Measurements from ENCODE around the gene NSFL1C.

NSFL1C gene

DNA sequence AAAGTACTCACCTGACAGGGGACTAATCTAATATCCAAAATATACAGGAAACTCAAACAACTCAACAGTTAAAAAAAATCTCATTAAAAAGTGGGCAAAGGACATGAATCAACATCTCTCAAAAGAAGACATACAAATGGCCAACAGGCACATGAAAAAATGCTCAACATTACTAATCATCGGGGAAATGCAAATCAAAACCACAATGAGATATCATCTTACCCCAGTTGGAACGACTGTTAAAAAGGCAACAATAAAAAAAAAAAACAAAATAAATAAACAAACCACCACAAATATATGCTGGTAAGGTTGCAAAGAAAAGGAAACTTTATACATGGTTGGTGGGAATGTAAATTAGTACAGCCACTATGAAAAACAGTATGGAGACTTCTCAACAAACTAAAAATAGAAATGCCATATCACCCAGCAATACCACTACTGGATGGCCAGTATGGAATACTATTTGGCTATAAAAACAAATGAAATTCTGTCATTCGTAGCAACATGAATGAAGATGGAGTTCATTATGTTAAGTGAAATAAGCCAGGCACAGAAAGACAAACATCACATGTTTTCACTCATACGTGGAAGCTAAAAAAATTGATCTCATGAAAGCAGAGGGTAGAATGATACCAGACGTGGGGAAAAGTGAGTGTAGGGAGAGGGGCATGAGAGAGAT, 17.9 kb upstream of the NSFL1C start:
- no peak for DNase-seq

DNA sequence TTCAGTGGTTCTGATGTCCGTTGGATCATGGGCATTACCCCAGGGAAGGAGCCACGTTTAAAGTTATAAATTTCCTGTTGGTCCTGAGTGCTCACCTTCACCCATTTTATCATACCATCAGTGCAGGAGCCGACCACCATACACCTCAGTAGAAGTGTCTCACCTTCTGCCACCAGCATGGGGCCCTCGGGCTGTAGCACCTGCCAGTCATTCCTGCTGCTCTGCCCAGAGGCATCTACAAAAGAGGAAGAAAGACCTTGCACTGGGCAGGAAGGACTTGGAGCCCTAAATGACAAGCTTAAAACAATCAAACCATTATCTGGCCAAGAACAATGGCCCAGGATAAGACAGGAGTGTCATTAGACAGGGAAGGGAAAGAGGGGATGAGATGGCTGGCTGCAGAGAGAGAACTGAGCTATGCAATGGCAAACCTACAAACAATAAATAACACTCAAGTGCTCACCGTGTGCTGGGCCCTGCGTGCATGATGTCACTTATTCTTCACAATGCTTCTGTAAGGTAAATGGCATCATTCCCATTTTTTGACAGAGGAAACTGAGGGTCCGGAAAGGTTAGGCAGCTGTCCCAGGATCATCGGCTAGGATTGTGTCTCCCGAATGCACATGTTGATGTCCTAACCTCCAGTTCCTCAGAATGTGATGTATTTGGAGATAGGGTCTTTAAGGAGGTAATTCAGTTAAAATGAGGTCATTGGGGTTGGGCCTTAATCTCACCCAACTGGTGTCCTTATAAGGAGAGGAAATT, 13.4 kb upstream of the NSFL1C start:
- no peak for DNase-seq

DNA sequence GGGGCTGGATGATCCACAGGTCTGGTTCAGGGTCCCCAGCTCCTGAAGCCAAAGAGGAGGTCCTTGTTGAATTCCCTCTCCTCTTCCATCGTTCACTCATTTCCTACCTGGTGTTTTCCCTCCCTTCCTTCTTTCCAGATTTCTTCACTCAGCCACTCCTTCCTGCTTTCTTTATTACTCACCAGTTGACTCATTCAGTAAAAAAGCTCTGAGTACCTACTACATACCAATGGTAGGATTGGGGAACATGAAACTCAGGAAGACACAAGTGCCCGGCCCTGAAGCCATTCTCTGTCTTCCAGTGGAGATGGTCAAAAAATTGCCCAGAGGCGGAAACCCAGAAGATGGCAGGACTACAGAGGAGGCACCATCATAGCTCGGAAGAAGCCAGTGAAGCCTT, 11.9 kb upstream of the NSFL1C start:
- no peak for DNase-seq

DNA sequence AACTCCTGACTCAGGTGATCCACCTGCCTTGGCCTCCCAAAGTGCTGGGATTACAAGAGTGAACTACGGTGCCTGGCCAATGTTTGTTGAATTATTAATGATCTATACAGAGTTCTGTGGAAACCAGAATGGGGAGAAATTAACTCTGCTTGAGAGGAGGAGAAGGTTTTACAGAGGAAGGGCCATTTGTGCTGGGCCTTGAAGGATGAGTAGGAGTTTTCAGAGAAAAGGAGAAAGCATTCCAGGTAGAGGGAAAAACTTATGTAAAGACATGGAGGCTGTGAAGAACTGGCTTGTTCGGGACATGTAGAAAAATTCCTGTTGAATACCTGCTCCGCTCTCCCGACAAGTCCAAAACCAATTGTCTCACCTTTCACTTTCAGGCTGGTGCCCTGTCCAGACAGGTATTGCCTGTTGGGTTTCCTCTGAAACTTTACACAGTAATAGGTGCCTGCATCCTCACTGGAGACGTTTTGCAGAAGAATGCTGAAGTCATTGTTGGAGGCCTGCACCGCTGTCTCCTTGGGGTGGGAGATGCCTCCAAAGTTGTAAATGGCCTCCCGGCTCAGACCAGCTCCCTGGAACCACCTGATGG, 11.3 kb upstream of the NSFL1C start:
- DNase-seq, result no peak

DNA sequence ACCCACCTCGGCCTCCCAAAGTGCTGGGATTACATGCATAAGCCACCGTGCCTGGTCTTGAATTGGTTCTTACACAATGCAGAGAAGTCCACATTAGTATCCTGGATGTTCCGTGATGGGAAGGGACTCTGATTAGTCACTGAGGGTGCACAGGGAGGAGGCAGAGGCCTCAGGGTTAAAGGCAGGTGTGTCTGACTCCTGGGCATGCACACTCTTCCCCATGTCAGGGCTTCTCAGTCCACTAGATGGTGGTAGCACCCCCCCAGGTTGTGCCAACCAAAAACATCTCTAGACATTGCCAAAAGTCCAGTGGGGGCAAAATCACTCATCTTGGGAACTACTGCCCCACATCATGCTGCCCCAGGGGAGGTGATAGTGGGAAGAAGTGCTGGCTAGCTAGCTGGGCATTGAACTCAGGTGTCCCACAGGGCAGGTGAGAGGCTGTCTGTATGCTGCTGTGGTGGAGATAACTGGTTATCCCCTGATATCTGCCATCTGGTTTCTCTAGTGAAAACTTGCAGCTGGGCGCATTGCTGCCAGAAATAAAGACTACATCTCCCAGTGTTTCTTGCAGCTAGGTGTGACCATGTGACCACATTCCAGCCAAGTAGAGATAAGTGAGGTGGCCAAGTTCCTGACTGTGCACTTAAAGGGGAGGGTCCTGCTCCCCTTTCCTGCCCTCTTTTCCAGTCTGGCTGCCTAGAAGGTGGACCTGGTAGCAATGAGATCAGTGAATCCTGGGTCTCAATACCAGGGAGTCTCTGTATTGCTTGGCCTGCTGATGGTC, 8.4 kb upstream of the NSFL1C start:
- DNase-seq, result no peak

DNA sequence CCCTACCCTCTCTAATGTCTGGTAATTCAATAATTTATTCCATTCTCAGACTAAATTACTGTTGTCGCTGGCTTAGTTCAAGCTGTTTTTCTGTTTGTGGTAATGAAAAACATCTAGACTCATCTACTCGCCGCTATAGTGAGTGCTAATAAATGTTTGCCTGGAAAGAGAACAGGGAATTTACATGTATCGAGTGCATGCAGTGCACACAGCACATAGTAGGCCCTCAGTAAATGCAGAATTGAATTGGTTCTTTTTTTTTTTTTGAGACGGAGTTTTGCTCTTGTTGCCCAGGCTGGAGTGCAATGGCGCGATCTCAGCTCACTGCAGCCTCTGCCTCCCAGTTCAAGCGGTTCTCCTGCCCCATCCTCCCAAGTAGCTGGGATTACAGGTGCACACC, 7.7 kb upstream of the NSFL1C start:
- DNase-seq, result no peak

DNA sequence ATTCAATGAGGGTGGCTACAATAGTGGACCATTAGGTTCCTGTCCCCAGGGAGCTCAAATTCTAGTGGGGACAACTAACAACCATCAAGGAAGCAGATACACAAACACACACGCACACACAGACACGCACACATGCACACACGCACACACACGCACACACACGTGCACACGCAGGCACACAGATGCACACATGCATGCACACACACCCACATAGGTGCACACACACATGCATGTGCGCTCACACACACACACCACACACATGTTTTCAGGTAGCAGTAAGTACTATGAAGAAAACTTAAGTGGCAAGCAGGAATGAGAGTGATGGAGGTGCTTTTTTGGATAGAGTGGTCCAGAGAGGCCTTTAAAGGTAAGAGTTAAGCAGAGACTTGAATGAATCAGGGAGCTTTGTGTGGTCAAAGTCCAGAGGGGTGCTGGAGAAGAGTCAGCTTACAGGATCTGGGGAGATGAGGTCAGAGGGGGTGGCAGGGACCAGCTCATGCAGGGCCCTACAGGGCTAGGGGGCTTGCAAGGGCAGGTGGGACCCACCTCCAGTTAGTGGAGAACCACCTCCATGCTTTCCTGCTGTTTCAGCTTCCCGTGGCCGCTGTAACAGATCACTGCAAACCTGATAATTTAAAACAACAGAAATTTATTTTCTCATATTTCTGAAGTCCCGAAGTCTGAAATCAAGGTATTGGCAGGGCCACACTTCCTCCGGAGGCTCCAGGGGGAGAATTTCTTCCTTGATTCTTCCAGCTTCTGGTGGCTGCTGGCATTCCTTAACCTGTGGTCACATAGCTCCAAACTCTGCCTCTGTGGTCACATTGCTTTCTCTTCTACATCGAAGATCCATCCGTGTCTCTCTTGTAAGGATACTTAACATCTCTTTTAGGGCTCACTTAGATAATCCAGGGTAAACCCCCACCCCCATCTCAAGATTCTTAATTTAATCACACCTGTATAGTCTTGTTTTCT, 6.9 kb upstream of the NSFL1C start:
- DNase-seq, result no peak

DNA sequence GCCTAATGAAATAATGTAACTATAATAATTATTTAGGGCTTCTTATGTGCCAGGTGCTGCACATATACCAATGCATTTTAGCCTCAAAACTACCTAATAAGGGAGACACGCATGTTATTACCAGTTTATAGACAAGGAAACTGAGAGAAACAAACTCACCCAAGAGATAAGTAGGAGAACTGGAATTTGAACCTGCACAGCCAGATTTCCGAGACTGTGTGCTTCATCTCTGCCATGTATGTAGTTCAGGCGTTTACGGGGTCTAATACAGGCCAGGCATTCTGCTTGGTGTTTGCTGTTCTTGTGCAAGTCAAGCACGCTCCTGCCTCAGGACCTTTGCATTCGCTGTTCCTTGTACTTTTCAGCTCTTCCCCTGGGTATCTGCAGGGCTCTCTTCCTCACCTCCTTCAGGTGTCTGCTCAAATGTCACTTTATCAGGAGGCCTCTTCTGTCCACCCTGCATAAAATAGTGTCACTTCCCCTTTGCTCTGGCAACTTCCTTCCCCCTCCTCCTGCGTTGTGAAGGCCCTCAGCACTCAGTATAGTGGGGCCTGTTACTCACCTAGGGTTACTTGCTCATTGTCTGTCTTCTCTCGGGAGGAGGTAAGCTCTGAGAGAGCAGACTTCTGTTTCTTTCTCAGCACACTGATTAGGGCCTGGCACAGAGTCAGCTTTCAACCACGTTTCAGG, 6.1 kb upstream of the NSFL1C start:
- no peak for DNase-seq

DNA sequence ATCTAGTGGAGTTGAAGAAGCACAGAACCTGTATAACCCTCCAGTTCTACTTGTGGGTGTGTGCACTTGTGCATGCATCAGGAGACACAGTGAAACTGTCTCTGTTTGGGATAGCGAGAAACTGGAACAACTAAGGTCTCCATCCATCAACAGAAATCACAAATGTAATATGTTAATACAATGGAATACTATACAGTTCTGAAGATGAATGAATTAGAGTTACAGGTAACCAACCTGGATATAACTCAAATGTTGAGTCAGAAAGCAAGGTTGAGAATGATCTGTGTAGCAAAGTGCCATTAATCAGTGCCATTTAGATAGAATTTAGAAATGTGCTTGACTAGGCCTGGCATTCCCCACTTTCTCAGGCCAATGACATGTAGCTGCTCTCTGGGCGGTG, 4.6 kb upstream of the NSFL1C start:
- no peak for DNase-seq

DNA sequence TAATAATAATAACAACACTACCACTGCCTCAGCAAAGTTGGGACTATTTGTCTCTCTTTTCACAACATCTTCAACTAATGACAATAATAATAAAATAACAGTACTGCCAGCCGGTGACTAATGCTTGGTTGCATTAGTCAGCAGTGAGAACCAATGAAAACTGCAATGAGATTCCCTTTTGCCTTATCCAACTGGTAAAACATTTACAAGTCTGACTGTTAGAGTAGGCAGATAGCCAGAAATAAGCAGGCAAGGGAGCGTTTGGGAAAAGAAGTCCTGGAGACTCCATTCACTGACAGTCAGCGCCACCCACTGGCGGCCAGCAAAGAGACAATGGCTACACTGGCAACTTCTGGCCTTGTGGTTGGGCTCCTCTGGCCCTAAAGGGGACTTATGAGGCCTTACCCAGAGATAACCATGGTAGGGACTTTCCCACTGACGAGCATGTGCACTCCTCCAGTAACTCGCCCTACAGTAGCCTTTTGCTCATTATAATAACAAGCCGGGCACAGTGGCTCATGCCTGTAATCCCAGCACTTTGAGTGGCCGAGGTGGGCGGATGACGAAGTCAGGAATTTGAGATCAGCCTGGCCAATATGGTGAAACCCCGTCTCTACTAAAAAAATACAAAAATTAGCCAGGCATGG, 3.4 kb upstream of the NSFL1C start:
- DNase-seq, result no peak

DNA sequence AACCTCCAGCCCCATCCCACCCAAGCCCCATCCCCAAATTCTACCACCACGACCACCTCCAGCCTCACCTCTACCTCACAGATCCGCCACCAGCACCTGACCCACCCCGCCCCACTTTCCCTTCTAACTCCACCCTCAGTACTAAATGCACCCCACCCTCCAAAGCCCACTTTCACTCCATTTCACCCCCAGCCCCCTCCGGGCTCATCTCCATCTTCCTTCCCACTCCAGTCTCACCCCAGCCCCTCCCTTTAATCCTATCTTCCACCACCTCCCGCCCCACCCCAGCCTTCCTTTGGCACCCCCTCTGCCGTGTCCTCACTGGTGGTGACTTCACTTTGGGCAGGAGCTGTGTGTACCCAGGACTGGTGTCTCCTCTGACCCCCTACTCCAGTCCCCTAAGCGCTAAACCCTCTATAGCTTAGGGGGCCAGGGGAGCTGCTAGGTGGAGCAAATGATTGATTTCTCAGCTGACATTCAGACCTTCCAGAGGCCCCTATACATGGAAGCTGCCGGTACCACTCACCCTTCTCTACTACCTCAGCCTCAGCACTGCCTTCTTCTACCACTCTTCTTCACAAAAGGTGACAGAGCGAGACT, 2.8 kb upstream of the NSFL1C start:
- no peak for DNase-seq

DNA sequence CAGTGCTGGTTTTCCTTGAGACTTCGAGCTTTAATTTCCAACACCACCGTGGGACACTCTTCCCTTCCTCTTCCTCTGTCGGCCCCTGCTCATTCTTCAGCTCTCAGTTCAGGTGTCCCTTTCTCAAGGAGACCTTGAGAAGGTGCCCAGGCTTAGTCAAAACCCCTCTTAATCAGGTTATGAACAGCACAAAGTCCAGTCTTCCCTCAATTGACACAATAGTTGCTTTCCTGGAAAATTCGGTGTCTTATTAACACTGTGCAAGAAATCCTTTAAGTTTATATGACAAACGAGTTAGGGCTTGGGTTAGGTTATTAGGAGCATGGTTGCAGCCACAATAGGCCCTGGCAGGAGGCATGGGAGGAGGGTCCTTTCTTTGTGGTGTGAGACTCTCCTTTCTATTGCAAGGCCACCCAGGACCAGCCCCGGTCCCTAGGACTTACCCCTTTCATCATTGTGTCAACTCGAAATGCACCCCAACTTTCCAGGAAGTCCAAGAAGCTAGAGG, 1.5 kb upstream of the NSFL1C start:
- no peak for DNase-seq

DNA sequence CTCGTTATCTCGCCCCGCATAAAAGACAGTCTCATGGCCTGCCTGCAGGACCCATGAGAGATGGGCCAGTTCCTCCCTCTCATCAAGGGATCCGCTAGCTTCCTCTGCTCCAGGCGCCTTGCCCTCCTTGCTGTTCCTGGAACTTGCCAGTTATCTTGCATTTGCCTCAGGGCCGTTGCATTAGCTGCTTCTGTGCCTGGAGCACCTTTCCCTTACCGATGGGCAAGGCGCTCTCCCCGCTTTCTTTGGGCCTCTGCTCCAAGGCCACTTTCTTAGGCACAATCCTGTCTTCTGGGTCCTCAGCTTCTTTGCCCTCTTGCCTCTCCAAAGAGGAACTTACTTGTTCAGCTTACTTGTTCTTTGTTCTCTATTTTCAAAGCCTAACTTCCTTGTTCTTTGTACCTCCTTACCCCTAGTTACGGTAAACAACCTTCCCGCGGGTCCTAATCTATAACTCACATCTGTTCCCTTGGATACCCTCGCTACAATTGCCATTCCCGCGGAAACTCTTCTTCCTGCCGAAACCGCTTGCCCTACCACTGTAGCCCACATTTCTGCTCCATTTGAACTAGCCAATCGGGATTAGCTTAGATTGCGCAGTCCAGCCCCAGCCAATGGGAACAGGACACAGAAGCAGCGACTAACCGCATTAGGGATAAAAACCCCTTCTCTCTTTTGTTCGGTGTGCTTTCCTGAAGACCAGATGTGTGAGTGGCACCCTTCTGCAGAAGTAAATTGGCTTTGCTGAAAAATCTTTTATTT, 887 bp upstream of the NSFL1C start:
- no peak for DNase-seq

DNA sequence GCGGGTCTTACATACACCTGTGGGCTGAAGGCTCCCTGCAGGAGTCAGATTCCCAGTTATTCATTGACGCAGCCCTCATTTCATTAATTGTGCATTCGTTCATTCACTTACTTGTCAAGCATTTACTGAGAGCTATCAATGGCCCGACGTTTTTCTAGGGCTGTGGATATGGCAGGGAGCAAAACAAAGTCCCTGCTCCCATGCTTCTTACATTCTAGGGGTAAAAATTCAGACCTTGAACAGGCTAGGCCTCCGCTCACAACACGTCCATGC, 369 bp upstream of the NSFL1C start:
- DNase-seq, result no peak

DNA sequence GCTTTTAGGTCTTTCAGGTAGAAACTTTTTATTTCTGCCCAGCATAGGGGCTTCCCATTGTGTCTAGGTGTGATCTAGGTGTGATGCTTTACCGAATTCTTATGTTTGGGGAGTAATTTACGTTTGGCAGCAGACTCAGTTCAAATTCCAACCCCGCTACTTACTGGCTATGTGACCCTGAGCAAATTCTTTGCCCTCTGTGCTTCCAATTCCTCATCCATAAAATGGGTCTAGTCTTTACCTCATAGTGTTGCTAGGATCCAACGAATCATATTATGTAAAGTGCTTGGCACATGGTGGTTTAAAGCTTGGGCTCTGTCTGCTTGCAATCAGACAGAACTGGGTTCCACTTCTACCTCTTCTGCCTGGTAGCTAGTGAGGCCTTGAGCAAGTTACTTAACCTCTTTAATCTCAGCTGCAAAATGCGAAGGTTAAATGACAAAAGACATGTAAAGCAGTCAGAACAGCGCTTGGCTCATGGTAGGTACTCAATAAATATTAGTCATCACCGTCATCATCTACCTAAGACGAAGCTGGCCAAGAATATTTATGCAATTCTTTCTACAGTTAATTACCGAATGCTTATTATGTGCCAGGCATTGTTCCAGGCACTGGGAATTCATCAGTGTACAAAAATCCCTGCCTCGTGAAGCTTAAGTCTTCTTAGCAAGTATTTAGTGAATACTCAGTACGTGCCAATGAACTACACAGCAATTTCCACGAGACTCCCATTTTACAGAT, 1.0 kb downstream of the NSFL1C start:
- DNase-seq, result no peak

DNA sequence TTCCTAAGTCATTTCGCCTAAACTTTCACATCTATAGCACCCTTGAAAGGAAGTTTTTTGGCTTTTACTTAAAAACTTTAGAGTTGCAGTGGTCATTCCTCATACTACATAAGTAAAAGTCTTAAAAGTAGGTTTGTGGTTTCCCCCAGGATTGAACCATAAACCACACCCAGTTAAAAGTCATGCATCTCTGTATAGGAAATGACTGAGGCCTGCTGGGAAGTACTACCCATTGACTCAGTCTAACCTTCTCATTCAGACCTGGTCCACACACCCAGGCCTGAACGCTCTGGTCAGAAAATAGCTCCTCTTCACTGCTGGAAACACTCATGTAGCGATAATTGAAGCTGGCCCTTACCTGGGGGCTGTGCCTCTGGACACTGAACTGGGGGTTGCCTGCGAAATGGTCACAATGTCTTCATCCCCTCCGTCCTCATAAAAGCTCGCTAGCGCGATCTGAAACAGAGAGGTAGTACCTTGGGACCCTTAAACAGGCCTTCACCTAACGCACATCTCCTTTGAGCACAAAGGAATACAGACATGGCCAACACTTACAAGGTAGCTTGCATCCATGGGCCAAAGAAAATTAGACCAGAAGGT, 2.6 kb downstream of the NSFL1C start:
- DNase-seq, result no peak

DNA sequence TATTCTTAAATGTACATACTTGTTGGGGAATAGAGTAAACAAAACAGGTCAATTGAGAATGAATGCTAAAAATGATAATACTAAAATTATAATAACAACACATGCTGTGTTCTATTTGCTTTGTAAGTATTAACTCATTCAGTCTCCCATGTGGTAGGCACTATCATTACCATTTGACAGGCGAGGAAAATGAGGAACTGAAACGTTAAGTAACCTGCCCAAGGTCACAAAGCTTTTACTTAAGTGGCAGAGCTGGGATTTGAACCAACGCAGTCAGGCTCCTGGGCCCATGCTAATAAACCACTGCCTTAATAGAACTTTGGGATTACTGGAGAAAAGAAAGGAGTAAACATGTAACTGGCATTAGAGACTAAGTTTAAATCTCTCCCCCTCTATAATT, 3.8 kb downstream of the NSFL1C start:
- DNase-seq, result no peak

DNA sequence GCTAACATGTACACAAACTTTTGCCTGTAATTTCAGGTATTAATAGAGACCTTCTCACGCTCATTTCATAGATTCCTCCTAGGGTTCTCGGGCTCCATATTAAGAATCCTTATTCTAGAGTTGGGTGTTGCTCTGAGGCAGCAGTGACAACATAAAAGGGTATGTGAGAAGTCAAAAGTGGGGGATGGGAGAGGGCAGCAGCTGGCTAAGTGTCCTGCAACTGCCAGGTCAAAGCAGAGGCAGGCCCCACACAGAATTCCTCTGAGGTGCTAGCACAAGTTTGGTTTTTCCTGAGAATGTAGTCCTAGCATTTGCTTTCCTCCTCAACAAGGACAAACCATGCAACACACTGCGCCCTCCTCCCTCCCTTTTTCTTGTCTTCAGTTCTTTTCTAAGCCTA, 4.6 kb downstream of the NSFL1C start:
- no peak for DNase-seq

DNA sequence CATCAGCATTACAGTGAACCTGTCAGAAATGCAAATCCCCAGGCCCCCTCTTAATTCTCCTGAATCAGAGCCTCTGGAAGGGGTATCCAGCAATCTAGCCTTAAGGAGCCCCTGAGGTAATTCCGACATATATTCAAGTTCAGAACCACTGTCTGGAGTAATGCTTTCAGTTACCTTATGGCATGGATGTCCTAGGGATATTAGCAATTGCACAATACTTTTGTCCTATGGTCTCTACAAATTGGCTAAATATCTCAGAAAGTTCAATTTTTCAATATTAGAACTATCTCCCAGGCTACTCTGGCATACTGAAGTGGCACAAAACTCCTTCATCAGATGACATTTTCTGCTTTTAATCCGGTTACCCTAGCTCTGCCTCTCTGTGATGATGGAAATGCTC, 6.4 kb downstream of the NSFL1C start:
- DNase-seq, result no peak

Measured in activated CD4-positive, CD25-positive, alpha-beta regulatory T cell (primary cell).